Peyer's patch (tissue), 4 donors: ENCODE data around the gene SPRY4.

Experiments used
- POLR2A ChIP-seq, 2 donors: fragments of 450-650 bp; IDR thresholded peaks; one replicate each; pipeline ENCODE4 v1.5.1; 2017; ENCODE audit warnings: antibody characterized with exemption in 2 of 2, mild to moderate bottlenecking in 2 of 2, moderate library complexity in 2 of 2
- TF ChIP-seq, protein P1 (sequence below), 6 experiments: fragments of 450-650 bp in 4 of 6; fragments of 200-600 bp in 2 of 6; sonication (generic) in 1 of 6; IDR thresholded peaks; one replicate each; pipeline ENCODE4 v1.5.1; 2017 to 2019; ENCODE audit warnings: antibody characterized with exemption in 6 of 6, mild to moderate bottlenecking in 3 of 6, moderate library complexity in 1 of 6

DNA sequence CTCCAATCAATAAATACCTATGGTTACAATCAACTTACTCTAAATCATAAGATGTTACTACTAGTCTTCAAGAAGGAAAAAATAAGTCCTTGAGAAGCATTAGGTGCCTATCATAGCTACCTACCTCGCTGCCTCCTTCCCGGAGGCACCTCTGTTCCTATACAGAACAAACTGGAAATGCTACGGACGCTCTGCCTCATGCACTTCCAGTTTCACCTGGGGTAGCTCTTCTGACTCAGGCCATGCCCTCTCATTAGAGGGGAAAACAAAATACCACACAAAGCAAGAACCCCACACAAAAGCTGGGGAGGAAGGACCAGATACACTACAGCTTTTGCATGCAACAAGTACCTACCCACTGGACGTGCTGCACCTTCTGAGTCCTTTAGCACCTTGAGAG, 12.4 kb downstream of the SPRY4 start:
- TF ChIP-seq, protein P1, sequence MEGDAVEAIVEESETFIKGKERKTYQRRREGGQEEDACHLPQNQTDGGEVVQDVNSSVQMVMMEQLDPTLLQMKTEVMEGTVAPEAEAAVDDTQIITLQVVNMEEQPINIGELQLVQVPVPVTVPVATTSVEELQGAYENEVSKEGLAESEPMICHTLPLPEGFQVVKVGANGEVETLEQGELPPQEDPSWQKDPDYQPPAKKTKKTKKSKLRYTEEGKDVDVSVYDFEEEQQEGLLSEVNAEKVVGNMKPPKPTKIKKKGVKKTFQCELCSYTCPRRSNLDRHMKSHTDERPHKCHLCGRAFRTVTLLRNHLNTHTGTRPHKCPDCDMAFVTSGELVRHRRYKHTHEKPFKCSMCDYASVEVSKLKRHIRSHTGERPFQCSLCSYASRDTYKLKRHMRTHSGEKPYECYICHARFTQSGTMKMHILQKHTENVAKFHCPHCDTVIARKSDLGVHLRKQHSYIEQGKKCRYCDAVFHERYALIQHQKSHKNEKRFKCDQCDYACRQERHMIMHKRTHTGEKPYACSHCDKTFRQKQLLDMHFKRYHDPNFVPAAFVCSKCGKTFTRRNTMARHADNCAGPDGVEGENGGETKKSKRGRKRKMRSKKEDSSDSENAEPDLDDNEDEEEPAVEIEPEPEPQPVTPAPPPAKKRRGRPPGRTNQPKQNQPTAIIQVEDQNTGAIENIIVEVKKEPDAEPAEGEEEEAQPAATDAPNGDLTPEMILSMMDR (IDR thresholded peaks at IDR 0.05), result no peak
- no peak for TF ChIP-seq POLR2A (IDR thresholded peaks at IDR 0.05)
